HG03565 (cell line): ENCODE results near the gene ENTPD5.
"Not testable (repeated sequence)": the region's sequence is repeated elsewhere in the genome, so short reads cannot be mapped to it uniquely, and the experiment has no call there.

Experiments
- ATAC-seq: cut with Tn5 transposase; IDR thresholded peaks from one replicate; pipeline ENCODE4 v1.9.1; 2021; ENCODE audit warnings: mild to moderate bottlenecking, moderate library complexity; ENCODE audit not compliant: unreplicated experiment

ENTPD5 gene

DNA sequence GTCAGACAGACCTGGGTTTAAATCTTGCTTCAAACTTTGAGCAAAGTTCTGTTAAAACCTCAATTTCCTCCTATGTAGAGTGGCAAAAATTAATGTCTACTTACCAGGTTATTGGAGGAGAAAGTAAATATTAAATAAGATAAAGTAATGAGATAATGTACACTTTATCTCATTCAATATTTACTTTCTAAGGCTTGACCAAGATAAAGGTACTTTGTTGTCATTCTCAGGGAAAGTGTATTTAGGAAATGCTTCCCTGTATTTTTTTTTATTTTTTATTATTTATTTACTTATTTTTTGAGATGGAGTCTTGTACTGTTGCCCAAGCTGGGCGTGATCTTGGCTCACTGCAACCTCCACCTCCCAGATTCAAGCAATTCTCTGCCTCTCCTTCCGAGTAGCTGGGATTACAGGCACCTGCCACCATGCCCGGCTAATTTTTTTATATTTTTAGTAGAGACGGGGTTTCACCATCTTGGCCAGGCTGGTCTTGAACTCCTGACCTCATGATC, 73.9 kb downstream of the ENTPD5 start:
- no peak for ATAC-seq

- no peak for ATAC-seq
Measured at GRCh38 chr14:73944432-73945158, 74.5 kb downstream of the ENTPD5 start.

- ATAC-seq = no peak
Measured at GRCh38 chr14:73943083-73943482, 76.0 kb downstream of the ENTPD5 start.

DNA sequence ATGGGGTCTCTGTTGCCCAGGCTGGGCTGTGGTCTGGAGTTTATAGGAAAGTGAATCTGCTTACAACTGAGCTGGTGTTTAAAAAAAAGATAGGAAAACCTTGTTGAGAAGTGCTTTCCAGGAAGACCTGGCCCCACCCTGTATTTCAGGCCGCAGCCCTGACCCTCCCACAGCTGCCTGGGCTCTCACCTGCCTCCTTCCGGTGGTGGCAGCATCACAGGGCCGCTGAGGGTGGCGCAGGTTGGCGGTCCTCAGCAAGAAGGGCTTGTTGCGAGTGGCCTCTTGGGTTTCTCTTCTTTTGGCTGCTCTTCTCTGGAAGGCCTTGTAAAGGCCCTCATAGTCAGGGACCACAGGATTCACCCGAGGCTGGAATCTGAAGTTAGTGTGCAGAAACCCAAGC, 76.9 kb downstream of the ENTPD5 start:
- no peak for ATAC-seq

DNA sequence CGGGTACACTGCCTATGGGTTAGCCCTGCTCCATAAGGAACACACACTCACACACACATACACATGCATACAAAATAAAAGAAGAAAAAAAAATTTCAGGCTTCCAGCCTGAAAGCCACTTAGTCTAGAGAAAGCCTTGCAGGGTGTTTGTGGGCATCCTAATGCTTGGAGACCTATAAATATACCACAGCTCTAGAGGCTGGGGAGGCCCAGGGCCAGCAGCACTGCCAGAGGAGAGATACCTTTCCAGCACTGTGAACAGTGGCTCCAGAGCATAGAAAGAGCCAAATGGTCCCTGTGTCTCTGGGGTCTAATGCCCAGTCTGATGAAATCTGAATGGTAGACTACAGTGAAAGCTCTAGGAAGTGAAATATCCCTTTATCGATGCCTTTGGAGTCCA, 82.1 kb downstream of the ENTPD5 start:
- ATAC-seq = no peak

GRCh38 chr14:73936548-73936947, 82.5 kb downstream of the ENTPD5 start:
- no peak for ATAC-seq

- no peak for ATAC-seq
Measured at GRCh38 chr14:73935666-73936065, 83.4 kb downstream of the ENTPD5 start.

DNA sequence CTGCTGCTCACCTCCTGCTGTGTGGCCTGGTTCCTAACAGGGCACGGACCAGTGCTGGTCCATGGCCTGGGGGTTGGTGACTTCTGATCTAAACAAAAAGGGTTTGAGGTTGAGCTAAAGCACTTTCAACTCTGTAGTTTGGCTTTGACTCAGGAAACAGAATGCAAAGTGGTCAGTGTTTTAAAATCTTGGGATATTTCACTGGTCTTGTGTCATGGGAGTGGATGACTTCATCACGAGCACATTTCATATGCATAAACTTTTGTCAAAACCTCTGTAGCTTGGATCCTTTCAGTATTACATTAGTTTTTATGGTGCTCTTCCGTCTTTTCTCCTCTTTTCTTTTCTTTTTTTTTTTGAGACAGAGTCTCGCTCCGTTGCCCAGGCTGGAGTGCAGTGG, 94.8 kb downstream of the ENTPD5 start:
- no peak for ATAC-seq

DNA sequence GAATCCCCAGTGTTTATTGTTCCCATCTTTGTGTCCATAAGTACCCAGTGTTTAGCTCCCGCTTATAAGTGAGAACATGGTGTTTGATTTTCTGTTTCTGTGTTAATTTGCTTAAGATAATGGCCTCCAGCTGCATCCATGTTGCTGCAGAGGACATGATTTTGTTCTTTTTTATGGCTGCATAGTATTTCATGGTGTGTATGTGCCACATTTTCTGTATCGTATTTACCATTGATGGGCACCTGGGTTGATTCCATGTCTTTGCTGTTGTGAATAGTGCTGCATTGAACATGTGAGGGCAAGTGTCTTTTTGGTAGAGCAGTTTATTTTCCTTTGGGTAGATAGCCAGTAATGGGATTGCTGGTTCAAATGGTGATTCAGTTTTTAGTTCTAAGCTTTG, 99.6 kb downstream of the ENTPD5 start:
- not testable (repeated sequence) for ATAC-seq

DNA sequence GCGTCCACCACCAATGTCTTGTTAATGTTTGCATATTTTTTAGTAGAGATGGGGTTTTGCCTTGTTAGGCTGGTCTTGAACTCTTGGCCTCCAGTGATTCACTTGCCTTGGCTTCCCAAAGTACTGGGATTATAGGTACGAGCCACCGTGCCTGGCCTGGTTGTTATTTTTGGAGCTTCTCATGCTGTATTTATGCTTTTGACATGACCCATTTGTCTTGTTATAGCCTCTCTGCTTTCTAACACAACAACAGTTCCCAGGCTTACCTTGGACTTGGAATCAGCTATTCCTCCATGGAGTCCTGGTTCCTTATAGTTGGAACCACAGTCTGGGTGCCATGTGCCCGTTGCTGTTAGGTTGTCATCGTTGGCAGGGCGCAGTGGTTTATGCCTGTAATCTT, 102.8 kb downstream of the ENTPD5 start:
- no peak for ATAC-seq

- ATAC-seq = no peak
Measured at GRCh38 chr14:73913256-73913655, 105.8 kb downstream of the ENTPD5 start.

DNA sequence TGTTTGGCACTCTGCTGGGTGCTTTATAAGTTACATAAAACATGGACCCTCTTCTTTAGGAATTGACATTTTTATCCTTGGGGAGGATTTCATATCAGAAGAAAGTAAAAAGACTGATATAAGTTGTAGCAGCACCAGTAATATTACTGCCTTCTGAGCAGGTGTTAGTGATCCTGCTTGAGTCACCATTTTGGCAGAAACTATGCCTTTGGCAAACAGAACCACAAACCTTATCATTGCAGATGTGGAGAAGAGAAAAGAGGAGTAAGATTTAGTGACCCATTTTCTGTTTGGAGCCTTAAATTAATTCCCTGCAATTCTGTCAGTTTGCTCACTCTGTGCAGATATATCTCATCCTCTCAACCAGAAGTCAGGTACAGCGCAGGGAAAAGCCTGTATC, 109.4 kb downstream of the ENTPD5 start:
- no peak for ATAC-seq
